ELF-1 (cell line): ENCODE measurements around the gene ZNF784.

Source experiments
- DNase-seq: peaks from one replicate; pipeline ENCODE4 v3.0.0-alpha.2; 2016; ENCODE audit warnings: low read depth, low spot score

The ZNF784 gene

GRCh38 chr19:55656552-55656951 lies 32.2 kb upstream of the ZNF784 start:
- no peak for DNase-seq

- no peak for DNase-seq
Observed at GRCh38 chr19:55655648-55656040, 31.3 kb upstream of the ZNF784 start.

GRCh38 chr19:55654868-55655647 lies 30.7 kb upstream of the ZNF784 start, which contains the start of gene U2AF2:
U2AF2 (plus strand) TSS chr19:55655035; CDS start chr19:55655105, 70 bp downstream.
- DNase-seq, result peak; percentile 82

- DNase-seq, result peak; percentile 100
Observed at GRCh38 chr19:55654323-55654867, 30.0 kb upstream of the ZNF784 start.

- DNase-seq, result peak; percentile 99
Observed at GRCh38 chr19:55653651-55654322, 29.4 kb upstream of the ZNF784 start.

GRCh38 chr19:55652311-55653128 lies 28.2 kb upstream of the ZNF784 start:
- peak; percentile 53 for DNase-seq

GRCh38 chr19:55651236-55651635 lies 26.9 kb upstream of the ZNF784 start:
- no peak for DNase-seq

GRCh38 chr19:55650602-55651230 lies 26.4 kb upstream of the ZNF784 start:
- DNase-seq, result no peak

GRCh38 chr19:55650126-55650557 lies 25.8 kb upstream of the ZNF784 start:
- no peak for DNase-seq

GRCh38 chr19:55649268-55650125 lies 25.1 kb upstream of the ZNF784 start:
- DNase-seq, result no peak

GRCh38 chr19:55648585-55649267 lies 24.4 kb upstream of the ZNF784 start:
- no peak for DNase-seq

- peak; percentile 72 for DNase-seq
Observed at GRCh38 chr19:55647732-55648584, 23.6 kb upstream of the ZNF784 start, which contains the start of gene CCDC106. CCDC106 (plus strand) TSS chr19:55648212; CDS start chr19:55649047, 835 bp downstream.

GRCh38 chr19:55646889-55647731 lies 22.7 kb upstream of the ZNF784 start:
- DNase-seq, result peak; percentile 16

- DNase-seq, result no peak
Observed at GRCh38 chr19:55645512-55645881, 21.1 kb upstream of the ZNF784 start.

- DNase-seq, result no peak
Observed at GRCh38 chr19:55644842-55645511, 20.6 kb upstream of the ZNF784 start.

- no peak for DNase-seq
Observed at GRCh38 chr19:55644191-55644833, 19.9 kb upstream of the ZNF784 start.

GRCh38 chr19:55643887-55644176 lies 19.5 kb upstream of the ZNF784 start:
- DNase-seq, result no peak
